NB4 (cell line): ENCODE measurements around the gene NTSR1.

Experiments used
- CTCF ChIP-seq: IDR thresholded peaks from one replicate; pipeline ENCODE4 v1.5.1; 2012; ENCODE audit warnings: low read depth, low read length
- MAX ChIP-seq: IDR thresholded peaks from 2 replicates; pipeline ENCODE4 v1.6.1; 2011; ENCODE audit warnings: low read depth, low read length
- MYC ChIP-seq: IDR thresholded peaks from 2 replicates; pipeline ENCODE4 v1.6.1; 2011; ENCODE audit warnings: low read depth, low read length
- POLR2A ChIP-seq: IDR thresholded peaks from 2 replicates; pipeline ENCODE4 v1.6.1; 2011; ENCODE audit warnings: mild to moderate bottlenecking; ENCODE audit not compliant: insufficient read length; ENCODE audit errors: extremely low read depth

GRCh38 chr20:62739067-62739466 is 30.4 kb downstream of the NTSR1 start:
- no peak for TF ChIP-seq CTCF
- TF ChIP-seq MAX = no peak
- TF ChIP-seq MYC = no peak
- no peak for TF ChIP-seq POLR2A
